Ishikawa (cell line): Measurements from ENCODE around the gene CD4.

Experiments used
- CEBPB ChIP-seq: IDR thresholded peaks from 2 replicates; pipeline ENCODE4 v1.6.1; 2012
- CREB1 ChIP-seq: IDR thresholded peaks from 2 replicates; pipeline ENCODE4 v1.6.1; 2012; ENCODE audit warnings: low read depth
- EGR1 ChIP-seq: IDR thresholded peaks from 2 replicates; pipeline ENCODE4 v1.6.1; 2012
- EP300 ChIP-seq: IDR thresholded peaks from 2 replicates; pipeline ENCODE4 v1.6.1; 2012; ENCODE audit warnings: borderline replicate concordance
- FOXM1 ChIP-seq: IDR thresholded peaks from 2 replicates; pipeline ENCODE4 v1.6.1; 2012; ENCODE audit warnings: low read depth, borderline replicate concordance
- MAX ChIP-seq: IDR thresholded peaks from 2 replicates; pipeline ENCODE4 v1.6.1; 2012
- NFIC ChIP-seq: IDR thresholded peaks from 2 replicates; pipeline ENCODE4 v1.6.1; 2012
- RAD21 ChIP-seq: IDR thresholded peaks from 2 replicates; pipeline ENCODE4 v1.6.1; 2012; ENCODE audit warnings: low read depth
- REST ChIP-seq: IDR thresholded peaks from 2 replicates; pipeline ENCODE4 v1.6.1; 2012; ENCODE audit warnings: low read depth, mild to moderate bottlenecking
- TAF1 ChIP-seq: IDR thresholded peaks from 2 replicates; pipeline ENCODE4 v1.6.1; 2012; ENCODE audit warnings: low read depth, mild to moderate bottlenecking
- TCF12 ChIP-seq: IDR thresholded peaks from 2 replicates; pipeline ENCODE4 v1.6.1; 2012; ENCODE audit warnings: low read depth
- TEAD4 ChIP-seq: IDR thresholded peaks from 2 replicates; pipeline ENCODE4 v1.6.1; 2012
- USF1 ChIP-seq: IDR thresholded peaks from 2 replicates; pipeline ENCODE4 v1.6.1; 2012
- YY1 ChIP-seq: IDR thresholded peaks from 2 replicates; pipeline ENCODE4 v1.6.1; 2012; ENCODE audit warnings: low read depth
- ZBTB7A ChIP-seq: IDR thresholded peaks from 2 replicates; pipeline ENCODE4 v1.6.1; 2012; ENCODE audit warnings: low read depth

CD4 gene

GRCh38 chr12:6786416-6787094, 2.8 kb upstream of the CD4 start:
- TF ChIP-seq USF1 (no peak), CREB1 (no peak), EP300 (no peak), TAF1 (no peak), YY1 (no peak), FOXM1 (no peak), NFIC (no peak), RAD21 (no peak), ZBTB7A (no peak)

- TF ChIP-seq CEBPB (no peak), EP300 (no peak), NFIC (no peak), REST (no peak), CREB1 (no peak), EGR1 (no peak), USF1 (no peak), MAX (no peak), TEAD4 (no peak), YY1 (no peak), FOXM1 (no peak), TAF1 (no peak), TCF12 (no peak), RAD21 (no peak), ZBTB7A (no peak)
These were observed 2.0 kb upstream of the CD4 start for GRCh38 chr12:6787309-6787708.

- no peak for TF ChIP-seq REST
- TF ChIP-seq ZBTB7A, result no peak
- no peak for TF ChIP-seq EGR1
- TF ChIP-seq CREB1, result no peak
- TF ChIP-seq CEBPB, result no peak
- no peak for TF ChIP-seq TCF12
- TF ChIP-seq TEAD4, result no peak
- no peak for TF ChIP-seq MAX
- TF ChIP-seq USF1, result no peak
- no peak for TF ChIP-seq NFIC
These were observed 1.3 kb downstream of the CD4 start for GRCh38 chr12:6790496-6791150.

- no peak for TF ChIP-seq ZBTB7A
- TF ChIP-seq CREB1, result no peak
- no peak for TF ChIP-seq FOXM1
- no peak for TF ChIP-seq REST
- TF ChIP-seq YY1, result no peak
- no peak for TF ChIP-seq RAD21
- no peak for TF ChIP-seq NFIC
- no peak for TF ChIP-seq TEAD4
- TF ChIP-seq EP300, result no peak
- no peak for TF ChIP-seq MAX
- no peak for TF ChIP-seq TAF1
- no peak for TF ChIP-seq CEBPB
These were observed 2.7 kb downstream of the CD4 start for GRCh38 chr12:6791931-6792520.
